Fibroblast of lung (primary cell): ENCODE data around the gene DNAJB13. TPM values are rescaled to one million over a fixed set of nuclear protein-coding genes. Genes with fewer than 3 reads are reported as not detected.
"Not testable (repeated sequence)": the region's sequence is repeated elsewhere in the genome, so short reads cannot be mapped to it uniquely, and the experiment has no call there.

Experiments used
- DNase-seq, 2 donors: peaks; one replicate each; pipeline versions ENCODE4 v3.0.0 to v3.0.0-alpha.2; 2010; ENCODE audit warnings: low read depth in 2 of 2
- H2AFZ ChIP-seq: 2 replicates; pipeline ENCODE4 v1.5.1; 2012; ENCODE audit warnings: low read length, control low read depth, inconsistent platforms
- H3K27ac ChIP-seq: 2 replicates; pipeline ENCODE4 v1.5.1; 2011; ENCODE audit warnings: low read length, control low read depth; ENCODE audit not compliant: insufficient read depth
- H3K27me3 ChIP-seq: 2 replicates; pipeline ENCODE4 v1.5.1; 2011; ENCODE audit warnings: mild to moderate bottlenecking, low read length; ENCODE audit not compliant: control insufficient read depth, insufficient read depth
- H3K36me3 ChIP-seq: 2 replicates; pipeline ENCODE4 v1.5.1; 2011; ENCODE audit warnings: low read length; ENCODE audit not compliant: control insufficient read depth, insufficient read depth
- H3K4me1 ChIP-seq: 2 replicates; pipeline ENCODE4 v1.5.1; 2011; ENCODE audit warnings: low read length; ENCODE audit not compliant: control insufficient read depth, insufficient read depth; ENCODE audit errors: extremely low read depth
- H3K4me2 ChIP-seq: 2 replicates; pipeline ENCODE4 v1.5.1; 2011; ENCODE audit warnings: low read length, control low read depth; ENCODE audit not compliant: insufficient read depth; ENCODE audit errors: extremely low read depth
- H3K4me3 ChIP-seq, 4 experiments: fragments of 200-600 bp in 1 of 4; sonication (generic) in 1 of 4; replicated peaks in 1 of 4; 2 replicates each; pipeline ENCODE4 v1.5.1; 2011 to 2016; ENCODE audit warnings: low read length in 4 of 4, low read depth in 3 of 4, mild to moderate bottlenecking in 3 of 4, control low read depth in 2 of 4, inconsistent platforms in 1 of 4, mixed read lengths in 1 of 4; ENCODE audit not compliant: insufficient read depth in 1 of 4; ENCODE audit errors: control extremely low read depth in 1 of 4
- H3K79me2 ChIP-seq: 2 replicates; pipeline ENCODE4 v1.5.1; 2012; ENCODE audit warnings: mild to moderate bottlenecking, low read length, inconsistent platforms; ENCODE audit not compliant: control insufficient read depth, insufficient read depth
- H3K9ac ChIP-seq: 2 replicates; pipeline ENCODE4 v1.5.1; 2011; ENCODE audit warnings: mild to moderate bottlenecking, low read length, control low read depth; ENCODE audit not compliant: insufficient read depth
- H3K9me3 ChIP-seq: 2 replicates; pipeline ENCODE4 v1.5.1; 2012; ENCODE audit warnings: low read depth, low read length; ENCODE audit not compliant: control insufficient read depth, insufficient read depth
- H4K20me1 ChIP-seq: 2 replicates; pipeline ENCODE4 v1.5.1; 2011; ENCODE audit warnings: low read length; ENCODE audit not compliant: control insufficient read depth, insufficient read depth; ENCODE audit errors: extremely low read depth
- CTCF ChIP-seq, 2 donors: IDR thresholded peaks in 1 of 2; conservative IDR thresholded peaks in 1 of 2; 1 replicate in 1 of 2; 2 replicates in 1 of 2; pipeline ENCODE4 v1.5.1; 2011 to 2012; ENCODE audit warnings: low read length in 2 of 2, control low read depth in 1 of 2, inconsistent platforms in 1 of 2, low read depth in 1 of 2, mild to moderate bottlenecking in 1 of 2
- EZH2 ChIP-seq: IDR thresholded peaks from 2 replicates; pipeline ENCODE4 v1.5.1; 2012; ENCODE audit warnings: low read length, control low read depth, mild to moderate bottlenecking; ENCODE audit errors: missing control alignments
- polyA plus RNA-seq, 2 donors: library from polyadenylated mRNA; depleted of rRNA in 1 of 2; stranded (reverse) in 1 of 2; unstranded in 1 of 2; fragments of >200 nt; gene quantifications; 2 replicates each; pipeline ENCODE4 v1.2.1, GENCODE V29; 2011 to 2012; ENCODE audit warnings: missing spikeins in 1 of 2
- total RNA-seq: library from RNA; depleted of rRNA; stranded (reverse); fragments of >200 nt; gene quantifications from 2 replicates; pipeline ENCODE4 v1.2.1, GENCODE V29; 2014

DNAJB13 gene
- total and polyA plus RNA-seq, 2 donors (not counting 1 experiment from before 2014, with no cell fraction given), result 0.10 to 0.17 TPM

GRCh38 chr11:73983741-73984538 lies 33.1 kb downstream of the DNAJB13 start:
- Histone ChIP-seq H3K9me3 (no peaks in the 10 kb centered on the region), H3K4me3 (peak overlapping the region in 2 of 4 experiments; percentile 43 to 74), H3K9ac (peak overlapping the region; percentile 20), H3K4me1 (peaks cover 3% of the 10 kb centered on the region), H2AFZ (peak overlapping the region; percentile 70), H3K27me3 (no peaks in the 10 kb centered on the region), H3K4me2 (peak overlapping the region; percentile 84), H4K20me1 (no peaks in the 10 kb centered on the region), H3K36me3 (no peaks in the 10 kb centered on the region), H3K79me2 (no peaks in the 10 kb centered on the region), H3K27ac (peak overlapping the region; percentile 90)
- DNase-seq, result no peak
- TF ChIP-seq EZH2 (no peak), CTCF (conservative IDR thresholded peaks at IDR 0.05 in 1 of 2, IDR thresholded peaks at IDR 0.05 in 1 of 2; ENCODE audit: low read depth in 1 of 2, low read length in 2 of 2) (no peak)

GRCh38 chr11:73985661-73986060 lies 34.8 kb downstream of the DNAJB13 start:
- not testable (repeated sequence) for H3K4me3 ChIP-seq, H3K4me1 ChIP-seq, H3K36me3 ChIP-seq, H3K79me2 ChIP-seq, H4K20me1 ChIP-seq, H3K9me3 ChIP-seq, H3K9ac ChIP-seq, H2AFZ ChIP-seq, DNase-seq, H3K27me3 ChIP-seq, H3K27ac ChIP-seq, H3K4me2 ChIP-seq

- H3K9me3 ChIP-seq, result no peaks in the 10 kb centered on the region
- no peaks in the 10 kb centered on the region for H3K27me3 ChIP-seq
- H3K4me3 ChIP-seq, result no peak overlapping the region
- no peaks in the 10 kb centered on the region for H3K79me2 ChIP-seq
- no peaks in the 10 kb centered on the region for H3K36me3 ChIP-seq
- no peak for DNase-seq
- no peak overlapping the region for H3K27ac ChIP-seq
- no peak overlapping the region for H3K9ac ChIP-seq
- H2AFZ ChIP-seq, result no peak overlapping the region
- peaks cover 3% of the 10 kb centered on the region for H3K4me1 ChIP-seq
- no peak overlapping the region for H3K4me2 ChIP-seq
- no peaks in the 10 kb centered on the region for H4K20me1 ChIP-seq
- no peak for TF ChIP-seq EZH2
- TF ChIP-seq CTCF (conservative IDR thresholded peaks at IDR 0.05 in 1 of 2, IDR thresholded peaks at IDR 0.05 in 1 of 2; ENCODE audit: low read depth in 1 of 2, low read length in 2 of 2), result no peak
These were observed 37.4 kb downstream of the DNAJB13 start for GRCh38 chr11:73988227-73988626.
